ENCODE data around the gene NINL. TPM values are rescaled to one million over a fixed set of nuclear protein-coding genes. Genes with fewer than 3 reads are reported as not detected.

Gene NINL
- total and polyA plus RNA-seq, 2 of the 8 experiments (the other 6 are each of a cell fraction or from before 2014, with no cell fraction given), result 15.3 to 30.0 TPM

DNA sequence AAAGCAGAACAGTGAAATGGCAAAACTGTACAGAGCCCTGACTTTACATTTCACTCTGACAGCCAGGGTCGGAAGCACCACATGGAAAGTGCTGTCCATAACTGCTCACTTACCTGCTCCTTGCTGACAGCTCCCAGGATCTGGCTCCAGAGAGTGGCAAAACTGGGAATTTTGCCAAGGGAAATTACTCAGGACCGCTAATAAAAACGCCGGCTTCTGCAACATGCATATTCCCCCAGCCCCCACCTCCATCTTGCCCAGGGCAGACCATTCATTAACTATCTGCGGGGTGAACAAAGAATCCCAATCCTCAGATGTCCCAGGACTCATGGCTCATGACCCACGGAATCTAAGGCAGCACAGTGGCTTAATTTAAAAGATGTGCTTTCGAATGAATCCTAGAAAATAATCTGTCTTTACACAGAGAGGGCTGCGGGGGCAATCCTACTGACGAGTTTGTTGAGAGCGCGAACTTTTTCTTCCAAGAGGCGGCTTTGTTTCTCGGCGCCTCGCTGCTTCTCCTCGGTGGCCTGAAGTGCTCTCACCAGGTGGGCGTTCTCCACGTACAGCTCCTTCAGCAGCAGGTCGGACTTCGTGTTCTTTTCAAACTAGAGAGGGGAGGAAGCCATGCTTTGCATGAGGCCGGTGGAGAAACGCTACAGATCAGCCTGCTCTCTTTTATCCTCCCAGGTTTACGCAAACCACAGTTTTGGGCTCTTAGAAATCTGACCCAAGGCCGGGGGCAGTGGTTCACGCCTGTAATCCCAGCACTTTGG is 132.1 kb downstream of the NINL start (continued):
- TF ChIP-seq CHD7 (IDR thresholded peaks at IDR 0.05; ENCODE audit: insufficient replicate concordance, low read length), result no peak
- TF ChIP-seq, protein P1, sequence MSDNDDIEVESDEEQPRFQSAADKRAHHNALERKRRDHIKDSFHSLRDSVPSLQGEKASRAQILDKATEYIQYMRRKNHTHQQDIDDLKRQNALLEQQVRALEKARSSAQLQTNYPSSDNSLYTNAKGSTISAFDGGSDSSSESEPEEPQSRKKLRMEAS (IDR thresholded peaks at IDR 0.05), result no peak
